ENCODE results near the gene PRKN.

GRCh38 chr6:162289972-162290371 is 437.6 kb downstream of the PRKN start:
- TF ChIP-seq CTCF (IDR thresholded peaks at IDR 0.05), result no peak
- no peak for TF ChIP-seq SIN3A (IDR thresholded peaks at IDR 0.05; ENCODE audit: borderline replicate concordance, insufficient read depth, low read depth, low read length)
- no peak for TF ChIP-seq REST (IDR thresholded peaks at IDR 0.05; ENCODE audit: insufficient read depth in 1 of 2, low read depth in 2 of 2, low read length in 1 of 2)
- TF ChIP-seq POLR2AphosphoS5 (IDR thresholded peaks at IDR 0.05; ENCODE audit: low read depth, low read length), result no peak
